GM19240 (cell line): Measurements from ENCODE around the gene TEDC1.

Experiments
- DNase-seq: peaks from one replicate; pipeline ENCODE4 v3.0.0; 2011; ENCODE audit warnings: low spot score; ENCODE audit not compliant: insufficient read length

TEDC1 gene

DNA sequence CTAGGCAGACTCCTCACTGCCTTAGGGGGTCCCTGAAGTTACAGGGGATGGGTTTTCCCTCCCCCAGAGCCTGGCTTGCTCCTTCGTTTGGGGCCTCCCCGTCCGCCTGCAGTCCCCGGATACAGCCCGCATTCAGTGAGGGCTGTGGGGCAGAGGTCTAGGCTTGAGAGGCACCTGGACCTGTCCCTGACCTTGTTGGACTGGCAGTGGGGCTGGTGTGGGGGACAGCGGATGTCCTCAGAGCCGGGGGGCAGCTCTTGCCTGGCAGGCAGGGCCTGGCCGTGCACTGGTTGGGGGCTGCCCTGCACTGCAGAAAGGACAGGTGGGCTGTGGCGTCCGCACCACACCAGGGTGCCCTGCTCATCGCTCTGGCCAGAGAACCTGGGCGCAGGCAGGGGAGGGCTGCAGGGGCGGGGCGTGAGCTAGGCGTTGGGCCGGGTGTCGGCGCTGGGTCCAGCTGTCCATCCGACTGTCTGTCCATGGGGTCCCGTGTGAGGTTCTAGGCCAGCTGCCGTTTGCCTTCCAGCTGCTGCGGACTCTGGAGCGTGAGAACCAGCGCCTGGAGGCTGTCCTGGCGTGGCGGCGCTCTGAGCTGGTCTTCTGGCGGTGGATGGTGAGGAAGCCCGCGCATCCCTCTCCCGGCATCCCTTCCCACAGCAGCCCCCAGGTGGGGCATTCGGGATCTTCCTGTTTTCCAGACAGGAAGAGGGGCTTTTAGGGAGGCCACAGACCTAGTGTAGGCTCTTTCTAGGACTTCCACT is 6.0 kb downstream of the TEDC1 start:
- no peak for DNase-seq

GRCh38 chr14:105497671-105498429 is 6.8 kb downstream of the TEDC1 start:
- no peak for DNase-seq

DNA sequence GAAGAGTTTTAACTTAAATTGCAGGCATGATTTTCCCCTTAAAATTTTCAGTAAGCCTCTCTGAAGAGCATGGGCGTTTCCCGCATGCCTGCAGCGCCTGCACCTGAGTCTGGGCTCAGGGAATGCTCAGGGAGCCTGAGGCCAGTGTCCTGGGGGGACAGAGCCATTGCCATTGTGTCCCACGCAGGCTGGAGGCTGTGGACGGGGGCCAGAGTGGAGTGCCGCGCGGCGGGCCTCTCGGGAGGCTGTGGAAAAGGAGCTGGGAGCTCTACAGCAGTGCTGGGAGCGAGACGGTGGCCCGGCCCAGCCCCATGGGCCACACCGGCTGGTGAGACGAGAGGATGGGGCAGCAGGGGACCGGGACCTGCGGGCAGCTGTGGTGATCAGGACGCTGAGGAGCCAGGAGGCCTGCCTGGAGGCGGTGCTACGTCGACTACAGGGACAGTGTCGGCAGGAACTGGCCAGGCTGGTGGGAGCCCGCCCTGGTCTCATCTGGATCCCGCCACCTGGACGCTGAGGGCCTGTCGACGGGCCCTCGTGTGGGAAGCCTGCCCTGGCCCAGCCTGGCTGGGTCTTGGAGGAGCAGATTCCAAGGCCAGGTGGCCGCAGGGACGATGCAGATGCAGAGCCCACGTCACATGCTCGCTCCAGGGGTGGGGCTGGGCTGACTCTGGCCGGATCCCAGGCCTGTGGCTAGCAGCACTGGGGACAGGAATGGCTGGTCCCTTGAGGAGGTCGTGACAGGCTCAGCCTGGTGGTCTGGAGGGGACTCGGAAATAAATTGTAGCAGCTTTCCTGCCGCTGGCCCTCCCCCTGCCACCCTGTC is 7.6 kb downstream of the TEDC1 start:
- no peak for DNase-seq

- no peak for DNase-seq
Observed at GRCh38 chr14:105499256-105500035, 8.4 kb downstream of the TEDC1 start.

GRCh38 chr14:105500036-105500725 is 9.1 kb downstream of the TEDC1 start:
- DNase-seq = no peak

DNA sequence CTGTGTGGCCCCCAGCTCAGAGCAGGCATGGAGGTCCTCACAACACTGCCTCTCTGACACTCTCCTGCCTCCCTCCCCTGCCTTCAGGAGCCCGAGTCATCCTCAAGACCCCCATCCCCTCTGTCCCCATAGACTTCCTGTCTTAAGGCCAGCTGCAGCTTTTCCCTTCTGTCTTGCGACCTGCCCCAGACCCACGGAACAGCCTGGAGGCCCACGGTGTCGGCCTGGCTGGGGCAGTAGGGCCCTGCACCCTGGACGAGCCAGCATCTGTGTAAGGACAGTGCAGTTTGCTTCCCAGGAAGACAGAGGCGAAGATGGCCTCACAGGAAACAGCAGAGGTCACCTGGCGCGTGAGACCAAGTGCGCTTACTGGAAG is 9.7 kb downstream of the TEDC1 start:
- no peak for DNase-seq

DNA sequence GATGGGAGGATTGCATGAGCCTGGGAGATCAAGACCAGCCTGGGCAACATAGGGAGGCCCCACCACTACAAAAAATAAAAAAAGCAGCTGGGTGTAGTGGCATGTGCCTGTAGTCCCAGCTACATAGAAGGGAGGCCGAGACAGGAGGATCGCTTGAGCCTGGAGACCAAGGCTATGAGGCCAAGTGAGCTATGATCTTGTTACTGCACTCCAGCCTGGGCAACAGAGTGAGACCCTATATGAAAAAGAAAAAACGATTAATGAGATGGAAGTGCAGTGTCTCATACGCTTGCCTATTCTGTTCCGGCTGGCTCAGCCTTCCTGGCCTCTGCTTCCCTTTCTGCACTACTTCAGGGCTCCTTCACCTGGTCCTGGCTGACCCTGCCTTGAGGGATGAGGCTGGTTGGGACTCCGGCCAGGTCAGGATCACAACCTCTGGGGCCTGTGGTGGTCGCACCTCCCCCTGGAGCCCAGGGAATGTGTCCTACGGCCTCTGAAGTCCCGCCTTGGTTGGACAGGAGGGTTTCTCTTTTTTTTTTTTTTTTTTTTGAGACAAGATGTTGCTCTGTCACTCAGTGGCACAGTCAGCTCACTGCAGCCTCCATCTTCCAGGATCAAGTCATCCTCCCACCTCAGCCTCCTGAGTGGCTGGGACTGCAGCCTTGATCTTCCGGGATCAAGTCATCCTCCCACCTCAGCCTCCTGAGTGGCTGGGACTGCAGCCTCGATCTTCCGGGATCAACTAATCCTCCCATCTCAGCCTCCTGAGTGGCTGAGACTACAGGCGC is 10.7 kb downstream of the TEDC1 start:
- no peak for DNase-seq

DNA sequence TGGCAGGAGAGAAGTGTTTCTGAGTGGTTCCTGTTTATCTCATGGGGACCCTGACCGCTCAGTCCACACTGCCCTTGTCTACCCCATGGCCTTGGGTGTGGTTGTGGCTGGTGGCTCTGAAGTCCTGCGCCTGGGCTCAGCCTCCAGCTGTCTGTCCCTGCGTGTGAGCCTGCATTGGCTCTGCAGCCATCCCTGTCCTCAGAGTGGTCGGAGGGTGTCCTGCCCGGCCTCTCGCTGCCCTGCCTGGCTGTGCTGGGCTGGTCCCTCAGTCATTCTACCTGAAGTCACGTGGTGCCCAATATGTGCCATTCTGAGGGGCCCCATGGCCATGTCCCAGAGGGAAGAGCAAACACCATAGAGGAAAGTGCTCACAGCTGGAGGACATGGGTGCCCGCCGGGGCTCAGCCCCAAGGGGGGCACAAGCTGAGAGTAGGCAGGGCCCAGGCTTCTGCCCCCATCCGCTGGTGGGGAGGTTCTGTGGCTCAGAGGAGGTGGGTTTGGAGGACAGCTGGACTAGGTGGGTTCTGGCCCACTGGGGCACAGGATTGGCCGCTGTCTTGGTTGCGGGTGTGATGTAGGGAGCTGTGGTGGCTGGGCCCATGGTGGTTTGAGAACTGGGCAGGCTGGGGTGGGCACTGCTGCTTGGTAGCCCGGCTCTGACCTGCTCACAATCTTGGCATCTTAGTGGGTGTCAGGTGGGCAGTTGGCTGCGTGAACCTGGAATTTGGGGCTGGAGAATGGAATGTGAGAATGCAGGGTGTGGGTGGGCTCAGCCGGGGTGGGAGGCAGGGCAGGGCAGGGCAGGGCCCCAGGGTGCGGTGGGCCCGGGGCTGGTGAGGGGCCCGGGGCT is 11.6 kb downstream of the TEDC1 start:
- DNase-seq = no peak

- no peak for DNase-seq
Observed at GRCh38 chr14:105503296-105503640, 12.2 kb downstream of the TEDC1 start.

- no peak for DNase-seq
Observed at GRCh38 chr14:105503935-105504692, 13.1 kb downstream of the TEDC1 start.

- DNase-seq = no peak
Observed at GRCh38 chr14:105505101-105505500, 14.1 kb downstream of the TEDC1 start.

- DNase-seq = no peak
Observed at GRCh38 chr14:105507247-105507646, 16.2 kb downstream of the TEDC1 start.

DNA sequence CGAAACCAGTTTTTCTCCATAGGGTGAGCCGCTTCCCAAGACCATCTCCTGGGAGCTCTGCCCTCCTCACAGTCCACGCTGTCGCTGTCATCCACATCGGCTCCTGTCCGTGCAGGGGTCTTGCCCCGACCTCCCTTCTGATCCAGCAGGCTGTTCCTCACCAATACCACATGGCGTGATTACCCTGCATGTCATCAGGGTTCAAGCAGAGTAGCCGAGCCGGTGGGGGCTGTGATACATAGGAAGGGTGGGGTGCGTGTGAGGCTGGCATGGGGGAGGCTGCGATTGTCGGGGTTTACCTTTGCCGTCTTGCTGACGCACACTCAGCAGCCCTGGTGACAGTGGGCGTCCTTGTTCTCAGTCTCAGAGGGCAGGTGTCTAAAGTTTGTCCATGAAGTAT is 17.0 kb downstream of the TEDC1 start:
- DNase-seq = no peak

DNA sequence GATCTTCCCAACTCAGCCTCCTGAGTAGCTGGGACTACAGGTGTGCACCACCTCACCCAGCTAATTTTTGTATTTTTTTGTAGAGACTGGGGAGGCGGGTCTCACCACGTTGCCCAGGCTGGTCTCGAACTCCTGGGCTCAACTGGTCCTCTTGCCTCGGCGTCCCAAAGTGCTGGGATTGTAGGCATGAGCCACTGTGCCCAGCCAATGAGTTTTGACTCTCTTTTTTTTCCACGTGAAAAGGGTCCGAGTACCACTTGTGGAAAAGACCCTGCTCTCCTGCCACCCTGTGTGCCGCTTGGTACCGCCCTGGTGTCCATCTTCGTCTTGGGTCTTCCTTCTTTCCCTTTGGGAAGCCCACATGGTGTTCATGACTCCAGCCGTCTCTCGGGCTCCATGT is 17.6 kb downstream of the TEDC1 start:
- no peak for DNase-seq

- no peak for DNase-seq
Observed at GRCh38 chr14:105517096-105517495, 26.1 kb downstream of the TEDC1 start.

GRCh38 chr14:105519946-105520698 is 29.1 kb downstream of the TEDC1 start:
- DNase-seq = no peak

- DNase-seq = no peak
Observed at GRCh38 chr14:105525326-105525725, 34.3 kb downstream of the TEDC1 start.
